ENCODE results near the gene TRIM63. TPM values are rescaled to one million over a fixed set of nuclear protein-coding genes. Genes with fewer than 3 reads are reported as not detected.

Gene TRIM63
- total RNA-seq, 1 experiment from 2014 or later: not detected

GRCh38 chr1:26082020-26082350, 14.6 kb upstream of the TRIM63 start:
- Histone ChIP-seq H3K27ac (ENCODE audit: low read length) (no peak overlapping the region), H3K79me2 (ENCODE audit: low read length) (no peaks in the 10 kb centered on the region), H3K4me1 (ENCODE audit: low read length) (no peaks in the 10 kb centered on the region), H3K27me3 (ENCODE audit: low read length) (no peaks in the 10 kb centered on the region), H3K9me2 (replicated peaks; ENCODE audit: insufficient read depth, low read length) (no peaks in the 10 kb centered on the region), H3K9ac (ENCODE audit: low read length) (no peak overlapping the region), H3K4me2 (ENCODE audit: low read depth, low read length, poor library complexity, severe bottlenecking) (no peak overlapping the region), H3K4me3 (ENCODE audit: low read length) (no peak overlapping the region), H3K9me3 (ENCODE audit: low read length) (no peaks in the 10 kb centered on the region), H2AFZ (ENCODE audit: low read length) (no peak overlapping the region), H4K20me1 (ENCODE audit: insufficient read depth, low read depth, low read length) (no peaks in the 10 kb centered on the region; the same call in 1 of the 2 replicates), H3K36me3 (ENCODE audit: insufficient read depth, low read length) (no peaks in the 10 kb centered on the region)
- DNase-seq: no peak

GRCh38 chr1:26081267-26082019, 14.0 kb upstream of the TRIM63 start:
- no peak overlapping the region for H3K9ac ChIP-seq (ENCODE audit: low read length)
- H2AFZ ChIP-seq (ENCODE audit: low read length): no peak overlapping the region
- H3K36me3 ChIP-seq (ENCODE audit: insufficient read depth, low read length): no peaks in the 10 kb centered on the region
- no peak for DNase-seq
- H4K20me1 ChIP-seq (ENCODE audit: insufficient read depth, low read depth, low read length): no peaks in the 10 kb centered on the region; the same call in 1 of the 2 replicates
- H3K4me2 ChIP-seq (ENCODE audit: low read depth, low read length, poor library complexity, severe bottlenecking): no peak overlapping the region
- H3K9me2 ChIP-seq (replicated peaks; ENCODE audit: insufficient read depth, low read length): no peaks in the 10 kb centered on the region
- no peaks in the 10 kb centered on the region for H3K9me3 ChIP-seq (ENCODE audit: low read length)
- H3K4me3 ChIP-seq (ENCODE audit: low read length): no peak overlapping the region
- H3K4me1 ChIP-seq (ENCODE audit: low read length): no peaks in the 10 kb centered on the region
- no peaks in the 10 kb centered on the region for H3K27me3 ChIP-seq (ENCODE audit: low read length)
- H3K27ac ChIP-seq (ENCODE audit: low read length): no peak overlapping the region
- H3K79me2 ChIP-seq (ENCODE audit: low read length): no peaks in the 10 kb centered on the region

- no peak overlapping the region for H2AFZ ChIP-seq (ENCODE audit: low read length)
- H3K79me2 ChIP-seq (ENCODE audit: low read length): no peaks in the 10 kb centered on the region
- no peaks in the 10 kb centered on the region for H3K4me1 ChIP-seq (ENCODE audit: low read length)
Observed at GRCh38 chr1:26079960-26080814, 12.8 kb upstream of the TRIM63 start.

GRCh38 chr1:26079178-26079563, 11.7 kb upstream of the TRIM63 start:
- H4K20me1 ChIP-seq (ENCODE audit: insufficient read depth, low read depth, low read length): no peaks in the 10 kb centered on the region; the same call in 1 of the 2 replicates
- DNase-seq: no peak
- no peak overlapping the region for H3K9ac ChIP-seq (ENCODE audit: low read length)
- H3K36me3 ChIP-seq (ENCODE audit: insufficient read depth, low read length): no peaks in the 10 kb centered on the region
- no peaks in the 10 kb centered on the region for H3K79me2 ChIP-seq (ENCODE audit: low read length)
- H3K27me3 ChIP-seq (ENCODE audit: low read length): no peaks in the 10 kb centered on the region
- H3K27ac ChIP-seq (ENCODE audit: low read length): no peak overlapping the region
- H3K9me2 ChIP-seq (replicated peaks; ENCODE audit: insufficient read depth, low read length): no peaks in the 10 kb centered on the region
- no peaks in the 10 kb centered on the region for H3K9me3 ChIP-seq (ENCODE audit: low read length)
- no peak overlapping the region for H2AFZ ChIP-seq (ENCODE audit: low read length)
- no peak overlapping the region for H3K4me2 ChIP-seq (ENCODE audit: low read depth, low read length, poor library complexity, severe bottlenecking)
- no peaks in the 10 kb centered on the region for H3K4me1 ChIP-seq (ENCODE audit: low read length)
- no peak overlapping the region for H3K4me3 ChIP-seq (ENCODE audit: low read length)

More at GRCh38 chr1:26079960-26080814, 12.8 kb upstream of the TRIM63 start:
- no peak overlapping the region for H3K27ac ChIP-seq (ENCODE audit: low read length)
- no peak overlapping the region for H3K9ac ChIP-seq (ENCODE audit: low read length)
- H3K27me3 ChIP-seq (ENCODE audit: low read length): no peaks in the 10 kb centered on the region
- no peaks in the 10 kb centered on the region for H3K36me3 ChIP-seq (ENCODE audit: insufficient read depth, low read length)
- no peaks in the 10 kb centered on the region; the same call in 1 of the 2 replicates for H4K20me1 ChIP-seq (ENCODE audit: insufficient read depth, low read depth, low read length)
- no peak overlapping the region for H3K4me2 ChIP-seq (ENCODE audit: low read depth, low read length, poor library complexity, severe bottlenecking)
- H3K9me2 ChIP-seq (replicated peaks; ENCODE audit: insufficient read depth, low read length): no peaks in the 10 kb centered on the region
- no peak overlapping the region for H3K4me3 ChIP-seq (ENCODE audit: low read length)
- H3K9me3 ChIP-seq (ENCODE audit: low read length): no peaks in the 10 kb centered on the region
- no peak for DNase-seq

GRCh38 chr1:26078286-26079177, 11.1 kb upstream of the TRIM63 start:
- Histone ChIP-seq H3K36me3 (ENCODE audit: insufficient read depth, low read length) (no peaks in the 10 kb centered on the region), H3K27me3 (ENCODE audit: low read length) (no peaks in the 10 kb centered on the region), H3K4me2 (ENCODE audit: low read depth, low read length, poor library complexity, severe bottlenecking) (no peak overlapping the region), H3K4me1 (ENCODE audit: low read length) (no peaks in the 10 kb centered on the region), H3K9me3 (ENCODE audit: low read length) (no peaks in the 10 kb centered on the region), H3K79me2 (ENCODE audit: low read length) (no peaks in the 10 kb centered on the region), H3K9ac (ENCODE audit: low read length) (no peak overlapping the region), H4K20me1 (ENCODE audit: insufficient read depth, low read depth, low read length) (no peaks in the 10 kb centered on the region; the same call in 1 of the 2 replicates), H3K9me2 (replicated peaks; ENCODE audit: insufficient read depth, low read length) (no peaks in the 10 kb centered on the region), H3K27ac (ENCODE audit: low read length) (no peak overlapping the region), H2AFZ (ENCODE audit: low read length) (no peak overlapping the region), H3K4me3 (ENCODE audit: low read length) (no peak overlapping the region)
- DNase-seq: no peak

- no peak for DNase-seq
- H3K9me2 ChIP-seq (replicated peaks; ENCODE audit: insufficient read depth, low read length): no peaks in the 10 kb centered on the region
- no peak overlapping the region for H3K4me2 ChIP-seq (ENCODE audit: low read depth, low read length, poor library complexity, severe bottlenecking)
- no peak overlapping the region for H3K27ac ChIP-seq (ENCODE audit: low read length)
- no peak overlapping the region for H3K9ac ChIP-seq (ENCODE audit: low read length)
- H2AFZ ChIP-seq (ENCODE audit: low read length): no peak overlapping the region
- H3K9me3 ChIP-seq (ENCODE audit: low read length): no peaks in the 10 kb centered on the region
- H3K4me3 ChIP-seq (ENCODE audit: low read length): no peak overlapping the region
- H3K79me2 ChIP-seq (ENCODE audit: low read length): no peaks in the 10 kb centered on the region
- no peaks in the 10 kb centered on the region for H3K27me3 ChIP-seq (ENCODE audit: low read length)
- H3K4me1 ChIP-seq (ENCODE audit: low read length): no peaks in the 10 kb centered on the region
- no peaks in the 10 kb centered on the region for H3K36me3 ChIP-seq (ENCODE audit: insufficient read depth, low read length)
- no peaks in the 10 kb centered on the region for H4K20me1 ChIP-seq (ENCODE audit: insufficient read depth, low read depth, low read length)
Observed at GRCh38 chr1:26077524-26077923, 10.1 kb upstream of the TRIM63 start.

GRCh38 chr1:26075421-26076144, 8.2 kb upstream of the TRIM63 start:
- Histone ChIP-seq H3K9me3 (ENCODE audit: low read length) (no peaks in the 10 kb centered on the region), H3K36me3 (ENCODE audit: insufficient read depth, low read length) (no peaks in the 10 kb centered on the region), H3K9me2 (replicated peaks; ENCODE audit: insufficient read depth, low read length) (no peaks in the 10 kb centered on the region), H3K4me3 (ENCODE audit: low read length) (no peak overlapping the region), H3K27me3 (ENCODE audit: low read length) (no peaks in the 10 kb centered on the region), H3K4me2 (ENCODE audit: low read depth, low read length, poor library complexity, severe bottlenecking) (no peak overlapping the region), H3K27ac (ENCODE audit: low read length) (no peak overlapping the region), H3K9ac (ENCODE audit: low read length) (no peak overlapping the region), H3K79me2 (ENCODE audit: low read length) (no peaks in the 10 kb centered on the region), H2AFZ (ENCODE audit: low read length) (no peak overlapping the region), H4K20me1 (ENCODE audit: insufficient read depth, low read depth, low read length) (no peaks in the 10 kb centered on the region), H3K4me1 (ENCODE audit: low read length) (no peaks in the 10 kb centered on the region)
- DNase-seq: no peak
